IMR-90 (cell line): ENCODE measurements around the gene CACNA2D1. TPM values are rescaled to one million over a fixed set of nuclear protein-coding genes. Genes with fewer than 3 reads are reported as not detected.

Experiments
- ATAC-seq: fragments of 200-7000 bp; cut with Tn5 transposase; 2 replicates; pipeline ENCODE4 v1.9.1; 2020; ENCODE audit warnings: low read depth, mild to moderate bottlenecking, moderate library complexity
- BruUV-seq: library from RNA; stranded (reverse); fragments of 400-500 nt; replicated peaks from 2 replicates; lab custom pipeline; 2021; lab: Mats Ljungman, UMichigan
- CTCF ChIA-PET: fragments of 300-600 bp; formaldehyde crosslinking; extraction: SDS; loops from one replicate; lab custom pipeline; 2021; ENCODE audit warnings: antibody characterized with exemption; lab: Yijun Ruan, JAX
- POLR2A ChIA-PET: fragments of 300-600 bp; sonication (Branson Sonifier 250); formaldehyde crosslinking; loops from one replicate; lab custom pipeline; 2022; ENCODE audit warnings: antibody characterized with exemption; ENCODE audit not compliant: unreplicated experiment; lab: Charles Lee
- DNase-seq: peaks from one replicate; pipeline ENCODE4 v3.0.0; 2013
- H2AFZ ChIP-seq: replicated peaks from 2 replicates; pipeline ENCODE3; 2013; ENCODE audit warnings: low read length, mild to moderate bottlenecking; ENCODE audit not compliant: poor library complexity
- H2AK5ac ChIP-seq: 2 replicates; pipeline ENCODE4 v1.6.1; 2013; ENCODE audit warnings: low read depth, low read length, inconsistent platforms
- H2AK9ac ChIP-seq: replicated peaks from 2 replicates; pipeline ENCODE3; 2013; ENCODE audit warnings: mild to moderate bottlenecking, low read depth, low read length, moderate library complexity; ENCODE audit not compliant: poor library complexity
- H2BK120ac ChIP-seq: 2 replicates; pipeline ENCODE4 v1.6.1; 2013; ENCODE audit warnings: low read depth, low read length, inconsistent platforms
- H2BK15ac ChIP-seq: 3 replicates; pipeline ENCODE4 v1.6.1; 2013; ENCODE audit warnings: low read depth, low read length, inconsistent platforms
- H2BK20ac ChIP-seq: 2 replicates; pipeline ENCODE4 v1.6.1; 2013; ENCODE audit warnings: low read depth, mild to moderate bottlenecking, inconsistent platforms, low read length, moderate library complexity
- H2BK5ac ChIP-seq: 2 replicates; pipeline ENCODE4 v1.6.1; 2013; ENCODE audit warnings: mild to moderate bottlenecking, low read depth, low read length, inconsistent platforms; ENCODE audit not compliant: poor library complexity, severe bottlenecking
- H3K14ac ChIP-seq: replicated peaks from 2 replicates; pipeline ENCODE4 v1.6.1; 2013; ENCODE audit warnings: low read depth, low read length, inconsistent platforms
- H3K18ac ChIP-seq: 2 replicates; pipeline ENCODE4 v1.6.1; 2013; ENCODE audit warnings: low read depth, low read length, control low read depth
- H3K23ac ChIP-seq: 2 replicates; pipeline ENCODE4 v1.6.1; 2013; ENCODE audit warnings: low read depth, low read length, inconsistent platforms
- H3K27ac ChIP-seq: 2 replicates; pipeline ENCODE4 v1.5.1; 2013; ENCODE audit warnings: mild to moderate bottlenecking, control low read depth, low read length; ENCODE audit not compliant: insufficient read depth
- H3K27me3 ChIP-seq: 2 replicates; pipeline ENCODE4 v1.6.1; 2013; ENCODE audit warnings: low read length; ENCODE audit not compliant: control insufficient read depth, insufficient read depth
- H3K36me3 ChIP-seq: 2 replicates; pipeline ENCODE4 v1.6.1; 2013; ENCODE audit warnings: low read length, mixed read lengths; ENCODE audit not compliant: control insufficient read depth, insufficient read depth
- H3K4ac ChIP-seq: 2 replicates; pipeline ENCODE4 v1.6.1; 2013; ENCODE audit warnings: low read depth, low read length, inconsistent platforms
- H3K4me1 ChIP-seq: 2 replicates; pipeline ENCODE4 v1.6.1; 2013; ENCODE audit warnings: low read length, mixed read lengths; ENCODE audit not compliant: control insufficient read depth, insufficient read depth
- H3K4me2 ChIP-seq: 2 replicates; pipeline ENCODE4 v1.6.1; 2013; ENCODE audit warnings: low read depth, mild to moderate bottlenecking, control low read depth, low read length, moderate library complexity
- H3K4me3 ChIP-seq: 2 replicates; pipeline ENCODE4 v1.5.1; 2013; ENCODE audit warnings: low read depth, mild to moderate bottlenecking, control low read depth, low read length, moderate library complexity; ENCODE audit not compliant: insufficient read depth
- H3K56ac ChIP-seq: 2 replicates; pipeline ENCODE4 v1.6.1; 2013; ENCODE audit warnings: low read length, inconsistent platforms; ENCODE audit not compliant: insufficient read depth; ENCODE audit errors: extremely low read depth
- H3K79me1 ChIP-seq, 2 experiments: 2 replicates each; pipeline ENCODE4 v1.6.1; 2013; ENCODE audit warnings: low read length in 2 of 2, inconsistent platforms in 1 of 2, low read depth in 1 of 2
- H3K9ac ChIP-seq: 2 replicates; pipeline ENCODE4 v1.6.1; 2013; ENCODE audit warnings: low read depth, low read length, control low read depth
- H3K9me1 ChIP-seq: 2 replicates; pipeline ENCODE4 v1.6.1; 2013; ENCODE audit warnings: low read length, inconsistent platforms; ENCODE audit not compliant: insufficient read depth
- H3K9me3 ChIP-seq: 2 replicates; pipeline ENCODE4 v1.6.1; 2013; ENCODE audit warnings: low read length; ENCODE audit not compliant: control insufficient read depth, insufficient read depth
- H4K20me1 ChIP-seq: 2 replicates; pipeline ENCODE4 v1.6.1; 2013; ENCODE audit warnings: low read length, inconsistent platforms; ENCODE audit not compliant: insufficient read depth
- H4K5ac ChIP-seq: 2 replicates; pipeline ENCODE4 v1.6.1; 2013; ENCODE audit warnings: mild to moderate bottlenecking, low read depth, low read length, control low read depth
- H4K8ac ChIP-seq, 2 experiments: 2 replicates each; pipeline ENCODE4 v1.6.1; 2013; ENCODE audit warnings: low read depth in 2 of 2, low read length in 2 of 2, control low read depth in 1 of 2, inconsistent platforms in 1 of 2
- H4K91ac ChIP-seq: 2 replicates; pipeline ENCODE4 v1.6.1; 2013; ENCODE audit warnings: low read depth, low read length, inconsistent platforms; ENCODE audit not compliant: insufficient read depth
- ELK1 ChIP-seq: fragments of 150-350 bp; IDR thresholded peaks from 2 replicates; pipeline ENCODE4 v1.6.1; 2016; ENCODE audit warnings: low read depth, mild to moderate bottlenecking, low read length, moderate library complexity, borderline replicate concordance
- FOS ChIP-seq: fragments of 150-350 bp; IDR thresholded peaks from 2 replicates; pipeline ENCODE4 v1.6.1; 2016; ENCODE audit warnings: low read depth, low read length
- MAZ ChIP-seq: IDR thresholded peaks from 2 replicates; pipeline ENCODE4 v1.6.1; 2012; ENCODE audit warnings: low read depth, mild to moderate bottlenecking, low read length, improper control_type of control experiment, moderate library complexity, borderline replicate concordance
- MXI1 ChIP-seq: IDR thresholded peaks from 2 replicates; pipeline ENCODE4 v1.6.1; 2012; ENCODE audit warnings: low read depth, mild to moderate bottlenecking, low read length, moderate library complexity, borderline replicate concordance
- WGBS, 2 experiments: methylation state at CpG; one replicate each; pipeline versions ENCODE4 v1.1.5 to v1.1.7; 2013; ENCODE audit warnings: missing lambda C conversion rate in 2 of 2; ENCODE audit not compliant: insufficient read length in 1 of 2; ENCODE audit errors: extremely low coverage in 2 of 2; 5-methylcytosine and 5-hydroxymethylcytosine counted together
- dilution Hi-C: fragments of 300-500 bp; cut with HindIII; formaldehyde crosslinking; loops from one replicate; pipeline ENCODE4 v1.14.3; 2018; ENCODE audit warnings: low sequenced_read_pairs; ENCODE audit not compliant: unreplicated experiment
- in situ Hi-C: fragments of 300-500 bp; cut with MboI; formaldehyde crosslinking; loops from 3 replicates; pipeline ENCODE4 v1.14.3; 2019; ENCODE audit warnings: low sequenced_read_pairs, inconsistent platforms, mixed read lengths
- intact Hi-C: fragments of 100-400 bp; cut with micrococcal nuclease; formaldehyde crosslinking; loops from 2 replicates; pipeline ENCODE4 v1.10.0; 2022
- polyA plus RNA-seq, 3 experiments: library from polyadenylated mRNA; depleted of rRNA; stranded (reverse); fragments of >200 nt; gene quantifications; 2 replicates each; pipeline ENCODE4 v1.2.3, GENCODE V29; 2012; ENCODE audit warnings: low replicate concordance in 1 of 3
- total RNA-seq: library from RNA; depleted of rRNA; stranded (reverse); fragments of >200 nt; gene quantifications from 2 replicates; pipeline ENCODE4 v1.2.3, GENCODE V29; 2012

Gene CACNA2D1
- total and polyA plus RNA-seq, 2 of the 4 experiments (the other 2 are of a cell fraction) = 5.8 to 21.9 TPM

GRCh38 chr7:82091126-82091684 is 352.4 kb downstream of the CACNA2D1 start:
- H3K23ac ChIP-seq = no peak overlapping the region
- H3K36me3 ChIP-seq = no peaks in the 10 kb centered on the region
- no peak overlapping the region for H3K9ac ChIP-seq
- H3K4me1 ChIP-seq = no peaks in the 10 kb centered on the region
- BruUV-seq = no TSS peak
- no peak overlapping the region for H2BK15ac ChIP-seq
- dilution Hi-C loops (no loop called here), intact Hi-C loops (no loop called here), in situ Hi-C loops (no loop called here)
- H2BK20ac ChIP-seq = no peak overlapping the region
- ChIA-PET POLR2A (no interaction called here), CTCF (no interaction called here)
- no peak overlapping the region for H2AFZ ChIP-seq
- no peak overlapping the region for H4K8ac ChIP-seq
- WGBS, 2 experiments = no CpG with 5 or more reads among the region's 4 CpGs
- H4K20me1 ChIP-seq = no peaks in the 10 kb centered on the region
- no peaks in the 10 kb centered on the region for H3K9me3 ChIP-seq
- no peak overlapping the region for H3K27ac ChIP-seq
- H3K27me3 ChIP-seq = no peaks in the 10 kb centered on the region
- H3K9me1 ChIP-seq = peaks cover 3% of the 10 kb centered on the region; the same call in 1 of the 2 replicates
- no peaks in the 10 kb centered on the region for H3K79me1 ChIP-seq
- no peak overlapping the region for H2BK120ac ChIP-seq
- H3K4me2 ChIP-seq = no peak overlapping the region
- H3K4me3 ChIP-seq = no peak overlapping the region
- H2AK9ac ChIP-seq = no peak overlapping the region
- no peak overlapping the region for H2AK5ac ChIP-seq
- no peak overlapping the region for H4K5ac ChIP-seq
- H3K18ac ChIP-seq = no peak overlapping the region
- ATAC-seq (no peak), DNase-seq (no peak)
- H3K56ac ChIP-seq = no peak overlapping the region
- TF ChIP-seq MAZ (no peak), ELK1 (no peak), FOS (no peak), MXI1 (no peak)
- no peak overlapping the region for H3K14ac ChIP-seq
- H3K4ac ChIP-seq = no peak overlapping the region
- H2BK5ac ChIP-seq = no peak overlapping the region
- no peak overlapping the region for H4K91ac ChIP-seq
